Umbilical cord (tissue), 2 donors: Measurements from ENCODE around the gene LRRC45. TPM values are rescaled to one million over a fixed set of nuclear protein-coding genes. Genes with fewer than 3 reads are reported as not detected.
A peak's percentile ranks its signal among the peaks of the same experiment; 100 is the strongest.
"Not testable (repeated sequence)": the region's sequence is repeated elsewhere in the genome, so short reads cannot be mapped to it uniquely, and the experiment has no call there.

Experiments used
- DNase-seq: peaks from one replicate; pipeline ENCODE4 v3.0.0-alpha.2; 2015; ENCODE audit warnings: low spot score
- total RNA-seq: library from RNA; depleted of rRNA; stranded (reverse); fragments of >200 nt; gene quantifications from one replicate; pipeline ENCODE4 v1.2.3, GENCODE V29; 2014; ENCODE audit warnings: low replicate concordance; ENCODE audit not compliant: insufficient read depth

Gene LRRC45
- total RNA-seq, 1 donor from 2014 or later, result 4.6 TPM

DNA sequence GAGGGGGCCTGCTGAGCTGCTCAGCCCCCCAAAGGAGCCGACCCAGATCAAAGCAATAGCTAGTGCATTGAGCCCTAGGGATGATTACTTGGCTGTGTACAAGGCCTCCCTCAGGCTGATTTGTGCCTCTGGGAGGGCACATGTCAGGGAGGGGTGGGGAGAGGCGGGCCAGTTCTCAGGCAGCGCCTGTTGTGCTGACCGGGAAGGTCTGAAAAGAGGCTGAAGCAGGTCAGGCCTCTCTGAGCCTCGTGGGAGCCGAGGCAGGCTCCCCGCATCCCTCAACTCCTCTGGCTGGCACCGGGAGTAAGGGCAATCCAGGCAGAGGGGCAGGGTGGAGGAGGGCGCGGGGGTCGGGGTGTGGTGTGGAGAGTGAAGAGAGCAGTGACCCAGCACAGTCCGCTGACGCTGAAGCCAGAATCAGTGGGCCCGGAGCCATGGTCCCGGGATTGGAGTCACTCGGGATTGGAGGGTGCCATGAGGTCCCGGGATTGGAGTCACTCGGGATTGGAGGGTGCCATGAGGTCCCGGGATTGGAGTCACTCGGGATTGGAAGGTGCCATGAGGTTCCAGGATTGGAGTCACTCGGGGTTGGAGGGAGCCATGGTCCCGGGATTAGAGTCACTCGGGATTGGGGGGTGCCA lies 11.4 kb downstream of the LRRC45 start:
- DNase-seq, result no peak

- no peak for DNase-seq
Observed at GRCh38 chr17:82035488-82035887, 12.4 kb downstream of the LRRC45 start.

- DNase-seq, result no peak
Observed at GRCh38 chr17:82035956-82036633, 13.0 kb downstream of the LRRC45 start.

GRCh38 chr17:82036634-82037091 lies 13.6 kb downstream of the LRRC45 start:
- no peak for DNase-seq

GRCh38 chr17:82037092-82037888 lies 14.2 kb downstream of the LRRC45 start, which contains the start of gene DCXR:
TSS of gene DCXR (minus strand) at chr17:82037697. CDS start at chr17:82037682, 15 bp downstream.
- DNase-seq, result peak; percentile 98

DNA sequence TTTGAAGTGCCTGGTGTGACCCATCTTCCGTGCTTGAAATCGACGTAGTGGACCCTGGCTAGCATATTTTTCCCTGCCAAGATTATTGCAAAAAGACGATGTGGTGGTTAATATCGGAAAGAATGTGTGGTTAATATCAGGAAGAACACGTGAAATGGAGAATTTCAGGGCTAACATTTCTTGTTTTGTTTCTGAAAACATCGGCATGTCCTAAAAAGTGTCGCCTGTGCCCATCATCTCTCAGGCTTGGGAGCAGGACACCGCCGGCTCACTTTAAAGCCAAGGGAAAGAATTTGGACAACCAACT lies 14.7 kb downstream of the LRRC45 start:
- no peak for DNase-seq

- not testable (repeated sequence) for DNase-seq
Observed at GRCh38 chr17:82038796-82039409, 15.8 kb downstream of the LRRC45 start.

- no peak for DNase-seq
Observed at GRCh38 chr17:82039695-82040299, 16.7 kb downstream of the LRRC45 start.

- DNase-seq, result no peak
Observed at GRCh38 chr17:82041144-82041814, 18.2 kb downstream of the LRRC45 start.

- DNase-seq, result no peak
Observed at GRCh38 chr17:82042649-82043048, 19.5 kb downstream of the LRRC45 start.

DNA sequence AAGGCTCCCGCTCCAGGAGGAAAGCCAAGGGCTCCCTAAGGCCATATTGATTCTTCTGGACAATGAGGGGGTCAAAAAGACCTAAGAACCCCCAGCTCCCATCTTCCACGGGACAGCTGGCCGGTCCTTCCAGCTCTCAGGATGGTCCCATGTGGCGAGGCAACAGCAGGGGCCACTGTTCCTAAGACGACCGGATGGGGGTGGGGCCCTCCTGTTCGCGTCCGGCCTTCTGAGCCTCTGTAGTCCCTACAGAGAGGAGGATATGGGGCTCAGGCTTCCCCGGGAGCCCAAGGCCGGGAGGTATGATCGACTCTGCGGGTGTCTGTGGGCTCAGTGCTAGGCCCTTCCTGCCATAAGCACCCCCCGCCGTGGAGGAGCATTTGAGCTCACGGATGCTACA lies 20.4 kb downstream of the LRRC45 start:
- no peak for DNase-seq

- no peak for DNase-seq
Observed at GRCh38 chr17:82045936-82046484, 22.9 kb downstream of the LRRC45 start.

DNA sequence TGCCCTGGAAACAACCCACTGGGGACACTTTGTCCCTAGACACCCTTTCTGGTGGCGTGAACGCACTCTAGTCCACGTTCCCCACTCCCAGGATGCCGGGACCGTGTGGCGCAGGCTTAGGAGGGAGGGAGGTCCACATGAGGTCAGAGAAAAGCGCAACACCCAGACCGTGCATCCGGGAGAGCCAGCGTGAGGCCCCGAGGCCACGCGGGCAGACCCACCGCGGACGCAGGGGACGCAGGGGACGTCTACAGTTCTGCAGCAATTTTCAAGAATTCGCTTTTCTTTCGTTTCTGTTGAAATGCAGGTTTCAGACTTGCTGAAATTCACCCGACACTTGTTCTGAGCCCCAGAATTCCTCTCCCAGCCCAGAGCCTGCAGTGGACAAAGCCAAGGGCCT lies 23.8 kb downstream of the LRRC45 start:
- DNase-seq, result no peak

- DNase-seq, result no peak
Observed at GRCh38 chr17:82047379-82047778, 24.3 kb downstream of the LRRC45 start.

GRCh38 chr17:82047914-82048570 lies 24.9 kb downstream of the LRRC45 start:
- no peak for DNase-seq

- no peak for DNase-seq
Observed at GRCh38 chr17:82048571-82048971, 25.5 kb downstream of the LRRC45 start.

DNA sequence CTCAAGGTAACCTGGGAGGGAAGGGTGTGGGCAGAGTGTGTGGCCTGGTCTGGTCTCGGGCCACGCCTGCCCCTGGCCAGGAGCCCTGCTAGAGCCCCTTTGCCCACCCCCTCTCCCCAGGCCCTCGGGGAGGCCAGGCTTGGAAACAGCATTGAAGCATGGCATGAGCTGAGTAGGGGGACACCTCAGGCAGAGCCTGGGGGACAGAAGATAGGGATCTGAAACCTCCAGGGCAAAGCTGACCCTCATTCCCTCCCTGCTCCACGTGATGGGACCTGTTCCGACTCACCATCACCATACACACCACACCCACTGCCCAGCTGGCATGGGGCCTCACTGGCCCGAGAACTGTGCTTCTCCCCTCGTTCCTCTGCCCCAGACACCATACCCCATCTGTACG lies 26.0 kb downstream of the LRRC45 start:
- DNase-seq, result no peak

- no peak for DNase-seq
Observed at GRCh38 chr17:82049521-82049971, 26.4 kb downstream of the LRRC45 start.

GRCh38 chr17:82050152-82050760 lies 27.2 kb downstream of the LRRC45 start:
- no peak for DNase-seq
